Smooth muscle cell of the pulmonary artery (primary cell): ENCODE results near the gene ARRDC2. TPM values are rescaled to one million over a fixed set of nuclear protein-coding genes. Genes with fewer than 3 reads are reported as not detected.

ENCODE experiments used
- total RNA-seq: library from RNA; depleted of rRNA; stranded (reverse); fragments of >200 nt; gene quantifications from 2 replicates; pipeline ENCODE4 v1.2.3, GENCODE V29; 2014

Gene ARRDC2
- total RNA-seq: 11.0 and 15.1 TPM in 2 replicates

GRCh38 chr19:18007917-18008673, at the start of gene ARRDC2:
ARRDC2 (plus strand) TSS chr19:18008170; CDS start chr19:18008311, 141 bp downstream.

GRCh38 chr19:17966550-17967256, 41.3 kb upstream of the ARRDC2 start, which contains the start of gene KCNN1:
KCNN1 (plus strand) TSS chr19:17967107; CDS start chr19:17973889, 6,782 bp downstream.

Other genes starting within 250 kb of the ARRDC2 start
- gene B3GNT3, start 213.0 kb upstream of the ARRDC2 start, total RNA-seq: not detected in 2 replicates
- not detected in 2 replicates for gene INSL3, start 186.7 kb upstream of the ARRDC2 start, total RNA-seq
- gene JAK3, start 160.2 kb upstream of the ARRDC2 start, total RNA-seq: 7.1 and 8.9 TPM in 2 replicates
- gene RPL18A, start 148.3 kb upstream of the ARRDC2 start, total RNA-seq: 884 and 1,013 TPM in 2 replicates
- gene SLC5A5, start 136.2 kb upstream of the ARRDC2 start, total RNA-seq: not detected in 2 replicates
- gene CCDC124, start 75.2 kb upstream of the ARRDC2 start, total RNA-seq: 31.9 and 36.4 TPM in 2 replicates
- gene KCNN1, start 41.1 kb upstream of the ARRDC2 start, total RNA-seq: 0.03 TPM in 1 of 2 replicates, not detected in the other
- 0.33 and 0.36 TPM in 2 replicates for gene IL12RB1, start 78.8 kb downstream of the ARRDC2 start, total RNA-seq
- gene MAST3, start 89.6 kb downstream of the ARRDC2 start, total RNA-seq: 8.4 and 8.5 TPM in 2 replicates
- 32.0 and 55.7 TPM in 2 replicates for gene PIK3R2, start 145.0 kb downstream of the ARRDC2 start, total RNA-seq
- 21.5 and 30.6 TPM in 2 replicates for gene IFI30, start 165.6 kb downstream of the ARRDC2 start, total RNA-seq
- gene MPV17L2, start 185.0 kb downstream of the ARRDC2 start, total RNA-seq: 4.4 and 7.6 TPM in 2 replicates
- 8.6 and 10.4 TPM in 2 replicates for gene RAB3A, start 195.9 kb downstream of the ARRDC2 start, total RNA-seq
- 4.5 and 21.3 TPM in 2 replicates for gene PDE4C, start 218.3 kb downstream of the ARRDC2 start, total RNA-seq